Ascending aorta (tissue), 2 donors: ENCODE results near the gene WNT3A. TPM values are rescaled to one million over a fixed set of nuclear protein-coding genes. Genes with fewer than 3 reads are reported as not detected.
"Not testable (repeated sequence)": the region's sequence is repeated elsewhere in the genome, so short reads cannot be mapped to it uniquely, and the experiment has no call there.

Experiments used
- DNase-seq, 2 donors: peaks; one replicate each; pipeline ENCODE4 v3.0.0-alpha.2; 2019; ENCODE audit warnings: low spot score in 2 of 2
- H3K27ac ChIP-seq, 2 donors: fragments of 200-600 bp; sonication (generic); one replicate each; pipeline ENCODE4 v1.5.1; 2016 to 2017; ENCODE audit warnings: mild to moderate bottlenecking in 1 of 2
- H3K27me3 ChIP-seq: fragments of 200-600 bp; sonication (generic); one replicate; pipeline ENCODE4 v1.5.1; 2017
- H3K36me3 ChIP-seq, 2 donors: fragments of 200-600 bp; sonication (generic); one replicate each; pipeline ENCODE4 v1.5.1; 2016
- H3K4me1 ChIP-seq, 2 donors: fragments of 200-600 bp; sonication (generic); one replicate each; pipeline ENCODE4 v1.5.1; 2016 to 2017; ENCODE audit warnings: mild to moderate bottlenecking in 1 of 2
- H3K4me3 ChIP-seq, 2 donors: fragments of 200-600 bp; sonication (generic); one replicate each; pipeline ENCODE4 v1.5.1; 2016 to 2017; ENCODE audit warnings: mild to moderate bottlenecking in 1 of 2
- H3K9me3 ChIP-seq, 2 donors: fragments of 200-600 bp; sonication (generic); one replicate each; pipeline ENCODE4 v1.5.1; 2016
- intact Hi-C: fragments of 100-400 bp; cut with DNase I; formaldehyde crosslinking; loops from one replicate; pipeline ENCODE4 v1.15.1; 2023
- total RNA-seq: library from RNA; depleted of rRNA; stranded (reverse); fragments of >200 nt; gene quantifications from one replicate; pipeline ENCODE4 v1.1.0, GENCODE V29; 2016
- TF ChIP-seq, protein P1 (sequence below), 3 experiments: fragments of 200-600 bp in 2 of 3; fragments of 450-650 bp in 1 of 3; sonication (generic) in 2 of 3; IDR thresholded peaks; one replicate each; pipeline ENCODE4 v1.5.1; 2016 to 2019; ENCODE audit warnings: antibody characterized with exemption in 3 of 3, mild to moderate bottlenecking in 1 of 3, moderate library complexity in 1 of 3

WNT3A gene
- total RNA-seq: not detected

DNA sequence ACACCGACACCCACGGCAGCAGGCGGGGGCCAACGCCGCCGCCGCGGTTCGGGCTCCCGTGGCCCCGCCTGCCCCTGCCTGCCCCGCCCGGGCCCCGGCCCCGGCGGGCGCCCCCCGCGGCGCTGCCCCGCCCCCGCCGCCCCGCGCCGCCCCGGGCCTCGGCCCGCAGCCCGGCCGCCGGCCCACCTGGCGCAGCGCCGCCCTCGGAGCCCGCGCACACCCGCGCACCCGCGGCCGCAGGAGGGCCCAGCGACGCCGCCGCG, at the start of gene WNT3A:
Gene WNT3A, plus strand, starts transcription at position 213 of the 263 bp plus-strand sequence. CDS start 131 bp downstream, outside the sequence.
- H3K27ac ChIP-seq: no peak within 1 kb of the TSS
- no peaks in the 10 kb centered on the region for H3K9me3 ChIP-seq
- no peak for DNase-seq
- peaks cover 3% of the 10 kb centered on the region for H3K27me3 ChIP-seq
- no peaks in the 10 kb centered on the region for H3K36me3 ChIP-seq
- H3K4me1 ChIP-seq: no peaks in the 10 kb centered on the region
- TF ChIP-seq, protein P1, sequence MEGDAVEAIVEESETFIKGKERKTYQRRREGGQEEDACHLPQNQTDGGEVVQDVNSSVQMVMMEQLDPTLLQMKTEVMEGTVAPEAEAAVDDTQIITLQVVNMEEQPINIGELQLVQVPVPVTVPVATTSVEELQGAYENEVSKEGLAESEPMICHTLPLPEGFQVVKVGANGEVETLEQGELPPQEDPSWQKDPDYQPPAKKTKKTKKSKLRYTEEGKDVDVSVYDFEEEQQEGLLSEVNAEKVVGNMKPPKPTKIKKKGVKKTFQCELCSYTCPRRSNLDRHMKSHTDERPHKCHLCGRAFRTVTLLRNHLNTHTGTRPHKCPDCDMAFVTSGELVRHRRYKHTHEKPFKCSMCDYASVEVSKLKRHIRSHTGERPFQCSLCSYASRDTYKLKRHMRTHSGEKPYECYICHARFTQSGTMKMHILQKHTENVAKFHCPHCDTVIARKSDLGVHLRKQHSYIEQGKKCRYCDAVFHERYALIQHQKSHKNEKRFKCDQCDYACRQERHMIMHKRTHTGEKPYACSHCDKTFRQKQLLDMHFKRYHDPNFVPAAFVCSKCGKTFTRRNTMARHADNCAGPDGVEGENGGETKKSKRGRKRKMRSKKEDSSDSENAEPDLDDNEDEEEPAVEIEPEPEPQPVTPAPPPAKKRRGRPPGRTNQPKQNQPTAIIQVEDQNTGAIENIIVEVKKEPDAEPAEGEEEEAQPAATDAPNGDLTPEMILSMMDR (IDR thresholded peaks at IDR 0.05): no peak
- H3K4me3 ChIP-seq: no peak within 1 kb of the TSS
- intact Hi-C loops: no loop called here

DNA sequence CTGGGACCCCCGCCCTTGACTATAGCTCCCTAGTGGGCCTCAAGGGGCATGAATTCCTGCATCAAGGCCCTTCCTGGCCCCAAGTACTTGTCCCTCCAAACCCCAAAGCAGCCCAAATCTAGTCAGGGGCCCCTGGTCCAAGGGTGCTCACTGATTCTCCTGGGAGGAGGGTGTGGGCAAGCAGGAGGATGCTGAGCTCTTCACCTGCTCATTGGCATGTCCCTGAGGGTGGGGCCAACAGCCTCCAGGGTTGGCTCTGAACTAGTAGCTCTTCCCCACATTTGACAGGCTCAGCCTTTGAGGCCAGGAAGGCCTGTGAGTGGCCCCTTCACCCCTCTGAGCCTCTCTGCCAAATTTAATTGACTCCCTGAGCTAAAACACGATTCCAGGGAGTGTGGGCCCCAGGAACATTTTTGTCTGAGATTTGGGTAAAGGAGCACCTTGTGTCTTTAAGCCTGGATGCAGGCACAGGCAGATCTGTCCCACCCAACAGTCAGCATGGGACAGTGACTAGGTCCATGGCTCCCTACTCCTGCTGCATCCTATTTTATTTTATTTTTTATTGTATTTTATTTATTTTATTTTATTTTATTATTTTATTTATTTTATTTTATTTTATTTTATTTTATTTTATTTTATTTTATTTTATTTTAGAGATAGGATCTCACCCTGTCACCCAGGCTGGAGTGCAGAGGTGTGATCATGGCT, 48.0 kb upstream of the WNT3A start:
- no peaks in the 10 kb centered on the region for H3K36me3 ChIP-seq
- H3K4me3 ChIP-seq: no peak overlapping the region
- TF ChIP-seq, protein P1 (IDR thresholded peaks at IDR 0.05): no peak
- H3K9me3 ChIP-seq: peaks cover 0 to 10% of the 10 kb centered on the region in 2 donors
- no peak for DNase-seq
- intact Hi-C loops: no loop called here
- no peaks in the 10 kb centered on the region for H3K4me1 ChIP-seq
- H3K27ac ChIP-seq: no peak overlapping the region
- no peaks in the 10 kb centered on the region for H3K27me3 ChIP-seq

DNA sequence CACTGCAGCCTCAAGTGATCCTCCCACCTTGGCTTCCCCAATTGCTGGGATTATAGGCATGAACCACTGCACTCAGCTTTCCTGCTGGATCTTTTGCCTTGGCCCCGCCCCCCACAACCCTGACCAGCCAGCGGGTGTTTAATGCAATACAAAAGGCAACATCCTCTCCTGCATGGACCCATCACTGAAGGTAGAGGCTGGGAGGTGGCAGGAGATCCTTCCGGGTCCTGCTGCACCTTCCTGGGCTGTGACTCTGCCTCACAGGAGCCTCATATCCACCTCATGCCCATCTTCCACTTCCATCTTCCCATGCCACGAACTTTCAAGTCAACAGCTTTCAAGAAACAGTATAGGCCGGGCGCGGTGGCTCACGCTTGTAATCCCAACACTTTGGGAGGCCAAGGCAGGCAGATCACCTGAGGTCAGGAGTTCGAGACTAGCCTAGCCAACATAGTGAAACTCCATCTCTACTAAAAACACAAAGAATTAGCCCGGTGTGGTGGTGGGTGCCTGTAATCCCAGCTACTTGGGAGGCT, 47.4 kb upstream of the WNT3A start:
- TF ChIP-seq, protein P1 (IDR thresholded peaks at IDR 0.05): no peak
- H3K27ac ChIP-seq: no peak overlapping the region
- no peaks in the 10 kb centered on the region for H3K27me3 ChIP-seq
- DNase-seq: no peak
- peaks cover 0 to 10% of the 10 kb centered on the region in 2 donors for H3K9me3 ChIP-seq
- no peaks in the 10 kb centered on the region for H3K36me3 ChIP-seq
- H3K4me1 ChIP-seq: no peaks in the 10 kb centered on the region
- no peak overlapping the region for H3K4me3 ChIP-seq
- intact Hi-C loops: no loop called here

GRCh38 chr1:227961651-227962466, 44.9 kb upstream of the WNT3A start:
- H3K9me3 ChIP-seq: no peaks in the 10 kb centered on the region
- intact Hi-C loops: no loop called here
- no peak overlapping the region for H3K4me3 ChIP-seq
- TF ChIP-seq, protein P1 (IDR thresholded peaks at IDR 0.05): no peak
- H3K36me3 ChIP-seq: no peaks in the 10 kb centered on the region
- H3K27me3 ChIP-seq: no peaks in the 10 kb centered on the region
- no peaks in the 10 kb centered on the region for H3K4me1 ChIP-seq
- H3K27ac ChIP-seq: no peak overlapping the region
- no peak for DNase-seq

- DNase-seq, intact Hi-C loops, H3K4me3 ChIP-seq: not testable (repeated sequence)
These were observed 40.1 kb upstream of the WNT3A start for GRCh38 chr1:227966733-227967132.

GRCh38 chr1:227967815-227968214, 39.0 kb upstream of the WNT3A start:
- DNase-seq, intact Hi-C loops, H3K27ac ChIP-seq, H3K27me3 ChIP-seq, H3K9me3 ChIP-seq, H3K36me3 ChIP-seq, H3K4me3 ChIP-seq, H3K4me1 ChIP-seq: not testable (repeated sequence)

More at GRCh38 chr1:227966733-227967132, 40.1 kb upstream of the WNT3A start:
- not testable (repeated sequence) for H3K27ac ChIP-seq, H3K36me3 ChIP-seq, H3K27me3 ChIP-seq, H3K9me3 ChIP-seq, H3K4me1 ChIP-seq

- H3K36me3 ChIP-seq, H3K4me3 ChIP-seq, intact Hi-C loops, H3K4me1 ChIP-seq, H3K9me3 ChIP-seq, H3K27ac ChIP-seq, DNase-seq, H3K27me3 ChIP-seq: not testable (repeated sequence)
These were observed 36.5 kb upstream of the WNT3A start for GRCh38 chr1:227970076-227970995.

DNA sequence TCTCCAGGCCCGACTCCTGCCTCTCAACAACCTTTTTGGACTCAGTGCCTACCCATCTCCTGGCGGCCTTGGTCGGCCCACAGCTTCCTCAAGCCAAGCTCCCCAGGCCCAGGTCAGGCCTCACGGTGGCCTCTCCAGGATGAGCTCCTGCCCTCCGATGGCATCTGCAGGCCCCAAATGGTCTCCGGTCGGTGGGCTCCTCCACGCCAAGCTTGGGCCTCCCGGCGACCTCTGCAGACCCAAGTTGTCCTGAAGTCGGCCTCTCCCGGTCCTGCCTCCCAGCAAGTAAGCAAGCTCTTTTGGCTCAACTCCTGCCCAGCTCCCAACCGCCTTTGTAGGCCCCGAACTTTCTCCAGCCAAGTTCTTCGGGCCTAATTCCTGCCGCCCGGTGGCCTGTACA, 35.6 kb upstream of the WNT3A start:
- H3K27me3 ChIP-seq, intact Hi-C loops, H3K27ac ChIP-seq, H3K4me3 ChIP-seq, H3K4me1 ChIP-seq, DNase-seq, H3K9me3 ChIP-seq, H3K36me3 ChIP-seq: not testable (repeated sequence)

DNA sequence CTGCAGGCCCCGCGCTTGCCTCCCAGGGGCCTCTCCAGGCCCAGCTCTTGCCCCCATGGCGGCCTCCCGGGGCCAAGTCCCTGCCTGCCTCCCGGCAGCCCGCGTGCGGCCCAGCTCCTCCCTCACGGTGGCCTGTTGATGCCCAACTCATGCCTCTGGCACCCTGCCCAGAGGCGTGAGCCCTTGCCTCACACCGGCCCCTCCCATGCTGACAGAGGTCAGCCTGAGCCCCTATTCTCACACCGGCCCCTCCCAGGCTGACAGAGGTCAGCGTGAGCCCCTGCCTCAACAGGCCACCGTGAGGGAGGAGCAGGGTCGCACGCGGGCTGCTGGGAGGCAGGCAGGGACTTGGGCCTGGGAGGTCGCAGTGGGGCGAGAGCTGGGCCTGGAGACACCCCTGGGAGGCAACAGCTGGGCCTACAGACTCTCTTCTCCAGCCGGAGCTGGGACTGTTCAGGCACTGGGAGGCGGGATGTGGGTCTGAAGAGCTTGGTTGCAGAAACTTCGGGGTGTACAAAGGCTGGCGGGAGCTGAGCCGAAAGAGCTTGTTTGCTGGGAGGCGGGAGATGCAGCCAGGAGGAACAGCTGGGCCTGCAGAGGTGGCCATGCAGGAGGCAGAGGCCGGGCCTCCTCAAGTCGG, 35.0 kb upstream of the WNT3A start:
- H3K4me1 ChIP-seq, DNase-seq, H3K27ac ChIP-seq, intact Hi-C loops, H3K36me3 ChIP-seq, H3K9me3 ChIP-seq, H3K27me3 ChIP-seq, H3K4me3 ChIP-seq: not testable (repeated sequence)
